Measurements from ENCODE around the gene CBX5. TPM values are rescaled to one million over a fixed set of nuclear protein-coding genes. Genes with fewer than 3 reads are reported as not detected.

CBX5 gene
- total RNA-seq (2021; fragmentation: NEBNext Ultra II Directional; extraction: Animal tissue kit (Norgen Biotek cat#: 25700)) (217 and 231 TPM in 2 replicates), polyA plus RNA-seq (2011; rRNA removed) (35.4 and 62.4 TPM in 2 replicates), polyA minus RNA-seq (2011; rRNA and poly(A)+ RNA removed) (216 and 244 TPM in 2 replicates)
- polyA plus RNA-seq (2011; cell fraction: cytosol; rRNA removed), result 52.0 TPM
- 21.4 TPM for polyA plus RNA-seq (2011; cell fraction: nucleus; rRNA removed)
- 44.8 to 102 TPM (median 55.1 TPM) in 4 replicates for polyA plus RNA-seq (2012, experiment 1 of 2)
- polyA plus RNA-seq (2012, experiment 2 of 2), result 7.4 TPM
- polyA plus RNA-seq (2013, experiment 1 of 2), result 74.7 TPM
- 75.0 TPM for polyA plus RNA-seq (2013, experiment 2 of 2)
- polyA minus RNA-seq (2011; cell fraction: cytosol; rRNA and poly(A)+ RNA removed), result 117 TPM
- polyA minus RNA-seq (2011; cell fraction: nucleus; rRNA and poly(A)+ RNA removed), result 68.3 TPM
- long read RNA-seq, experiment 1, full-length matches to known transcripts, result 9 of 62 reads
- long read RNA-seq, experiment 1, partial matches to known transcripts, result 5 of 62 reads
- long read RNA-seq, experiment 1, other reads (novel, unspliced or antisense), result 48 of 62 reads
- long read RNA-seq, experiment 2, full-length matches to known transcripts, result 68 of 86 reads
- long read RNA-seq, experiment 2, partial matches to known transcripts, result 10 of 86 reads
- long read RNA-seq, experiment 2, other reads (novel, unspliced or antisense), result 8 of 86 reads

DNA sequence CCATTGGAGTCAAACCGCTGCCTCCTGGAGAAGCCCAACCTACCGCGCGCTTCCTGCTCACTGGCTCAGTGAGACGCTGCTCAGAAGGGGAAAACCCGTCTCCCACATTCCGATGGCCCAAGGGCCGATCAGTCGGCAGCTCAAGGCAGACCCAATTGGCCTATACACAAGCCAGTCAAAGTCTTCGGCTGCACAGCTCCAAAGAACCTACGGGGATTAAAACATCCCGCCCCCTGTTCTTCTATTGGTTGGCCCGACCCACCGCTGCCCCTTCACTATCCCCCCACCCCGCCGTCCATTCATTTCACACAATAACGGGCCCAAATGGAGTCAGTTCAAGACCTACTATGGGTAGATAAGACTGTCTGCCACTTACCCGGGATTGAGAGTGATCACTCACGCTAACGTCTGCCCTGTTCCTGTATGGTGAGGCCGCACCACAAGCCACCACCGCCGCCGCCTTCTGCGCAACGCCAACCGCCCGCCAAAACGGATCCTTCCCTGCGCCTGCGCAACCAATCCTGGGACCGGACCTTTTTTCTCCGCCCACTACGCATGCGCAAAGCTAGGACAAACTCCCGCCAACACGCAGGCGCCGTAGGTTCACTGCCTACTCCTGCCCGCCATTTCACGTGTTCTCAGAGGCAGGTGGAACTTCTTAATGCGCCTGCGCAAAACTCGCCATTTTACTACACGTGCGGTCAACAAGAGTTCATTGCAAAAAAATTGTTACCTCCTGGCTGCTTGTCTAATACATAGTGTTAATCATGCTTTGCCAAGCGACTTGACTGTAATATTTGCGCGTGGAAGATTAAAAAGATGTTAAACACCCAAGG lies at the start of gene CBX5:
CBX5 (minus strand) TSS at position 491 of the 836 bp plus-strand sequence. CDS start 22,472 bp downstream, outside the sequence.
- H3K23me2 ChIP-seq (ENCODE audit: low read depth, low read length), result peaks cover 13% of the 10 kb centered on the region
- H2BK20ac ChIP-seq (ENCODE audit: low read length), result no peak within 1 kb of the TSS
- H3K79me1 ChIP-seq (ENCODE audit: low read depth, low read length), result peaks cover 4% of the 10 kb centered on the region
- H2AFZ ChIP-seq (ENCODE audit: low read length), result no peak within 1 kb of the TSS
- WGBS, 2 experiments (ENCODE audit: extremely low coverage in 1 of 2, insufficient coverage in 1 of 2, insufficient read length in 1 of 2, insufficient replicate concordance in 2 of 2, low coverage in 1 of 2, low lambda C conversion rate in 2 of 2, missing lambda C conversion rate in 1 of 2), result 1% methylated on average over 49 of the region's 49 CpGs; no CpG with 5 or more reads in 1 of the 2 experiments
- H3K27me3 ChIP-seq (replicated peaks in 1 of 4; ENCODE audit: control insufficient read depth in 3 of 4, extremely low read depth in 1 of 4, insufficient read depth in 3 of 4, low read length in 3 of 4), result no peaks in the 10 kb centered on the region
- H3K36me3 ChIP-seq (ENCODE audit: control insufficient read depth in 2 of 4, insufficient read depth in 4 of 4, low read length in 3 of 4), result peaks cover 27 to 51% (median 34%) of the 10 kb centered on the region in 4 experiments
- FAIRE-seq (peak; percentile 50), DNase-seq (ENCODE audit: low read depth in 1 of 2, low spot score in 2 of 2) (peak; percentile 96 to 98)
- H2AK5ac ChIP-seq (ENCODE audit: low read depth, low read length), result peak within 1 kb of the TSS; percentile 99
- H3K56ac ChIP-seq (replicated peaks; ENCODE audit: insufficient read length, low read depth, low read length), result peak within 1 kb of the TSS; percentile 85
- H2BK12ac ChIP-seq (ENCODE audit: low read depth, low read length), result peak within 1 kb of the TSS; percentile 99
- H3K18ac ChIP-seq (ENCODE audit: extremely low read depth, low read length), result peak within 1 kb of the TSS; percentile 98
- no peak within 1 kb of the TSS for H3K23ac ChIP-seq (ENCODE audit: insufficient read length)
- peaks cover 15 to 83% of the 10 kb centered on the region in 2 experiments for H3K79me2 ChIP-seq (ENCODE audit: control insufficient read depth in 1 of 2, insufficient read depth in 2 of 2, low read length in 2 of 2)
- peak within 1 kb of the TSS; percentile 99 for H2BK5ac ChIP-seq (ENCODE audit: low read depth, low read length)
- no peak within 1 kb of the TSS for H2BK15ac ChIP-seq (ENCODE audit: low read length)
- H2BK120ac ChIP-seq (replicated peaks; ENCODE audit: low read depth, low read length), result peak within 1 kb of the TSS; percentile 3
- peak within 1 kb of the TSS; percentile 99 for H3K4ac ChIP-seq (replicated peaks; ENCODE audit: insufficient read length, low read depth, low read length)
- H4K91ac ChIP-seq (replicated peaks; ENCODE audit: insufficient read length, low read length), result peak within 1 kb of the TSS; percentile 100
- CTCF ChIA-PET (ENCODE audit: partially characterized antibody), result interaction anchor here (0.6 to 12.3 kb wide), 6 partner anchors 14 to 1996 kb away, joined by 3 to 90 read pairs (median 6); no protein-coding TSS in a partner anchor
- H3K9me3 ChIP-seq (ENCODE audit: insufficient read depth in 2 of 2, low read depth in 1 of 2, low read length in 1 of 2), result no peaks in the 10 kb centered on the region
- peak within 1 kb of the TSS; percentile 99; the same call in 1 of the 2 replicates for H4K8ac ChIP-seq (ENCODE audit: extremely low read depth, insufficient read depth, low read length)
- H3K4me3 ChIP-seq (ENCODE audit: extremely low read depth in 1 of 4, insufficient read depth in 2 of 4, low read depth in 3 of 4, low read length in 4 of 4), result peak within 1 kb of the TSS; percentile 83 to 99 (median 96)
- peaks cover 16 to 22% of the 10 kb centered on the region in 2 experiments for H4K20me1 ChIP-seq (replicated peaks in 1 of 2; ENCODE audit: control insufficient read depth in 1 of 2, insufficient read depth in 2 of 2, low read length in 2 of 2)
- peaks cover 0 to 12% (median 8%) of the 10 kb centered on the region in 4 experiments; a peak in 5 of 7 replicates for H3K4me1 ChIP-seq (replicated peaks in 1 of 4; ENCODE audit: control insufficient read depth in 3 of 4, insufficient read depth in 4 of 4, low read length in 3 of 4)
- H3K14ac ChIP-seq (ENCODE audit: insufficient read length), result no peak within 1 kb of the TSS
- H4K5ac ChIP-seq (ENCODE audit: insufficient read length, low read depth, low read length), result peak within 1 kb of the TSS; percentile 98
- H3K27ac ChIP-seq (ENCODE audit: low read depth, low read length), result peak within 1 kb of the TSS; percentile 99
- peak within 1 kb of the TSS; percentile 97 to 100 (median 100) for H3K9ac ChIP-seq (replicated peaks in 1 of 4; ENCODE audit: extremely low read depth in 1 of 4, low read depth in 3 of 4, low read length in 3 of 4)
- POLR2A ChIA-PET (ENCODE audit: partially characterized antibody), result interaction anchor here (0.7 to 44.8 kb wide), 47 partner anchors 9 to 604 kb away, joined by 3 to 1006 read pairs (median 6); partner anchors contain the start of genes ATP5MC2, COPZ1, NFE2 and SMUG1
- peak within 1 kb of the TSS; percentile 62 to 88 for H3K4me2 ChIP-seq (ENCODE audit: insufficient read depth in 1 of 2, low read depth in 2 of 2, low read length in 2 of 2)
- TF ChIP-seq SIN3A (conservative IDR thresholded peaks at IDR 0.05 in 1 of 2, IDR thresholded peaks at IDR 0.05 in 1 of 2; ENCODE audit: low read depth in 1 of 2, low read length in 2 of 2) (peak in 1 of 2 experiments; percentile 80; a peak in 1 of 4 replicates), BACH1 (IDR thresholded peaks at IDR 0.05; ENCODE audit: low read length) (no peak), NANOG (IDR thresholded peaks at IDR 0.05; ENCODE audit: insufficient read depth, low read depth, low read length, poor library complexity, severe bottlenecking) (peak; percentile 31), USF2 (IDR thresholded peaks at IDR 0.05; ENCODE audit: low read length) (no peak; the same call in 1 of the 2 replicates), SP1 (IDR thresholded peaks at IDR 0.05; ENCODE audit: low read depth, low read length) (peak; percentile 97), TEAD4 (IDR thresholded peaks at IDR 0.05; ENCODE audit: low read depth, low read length) (peak; percentile 92)
